ENCODE measurements around the gene TMEM181.
"Not testable (repeated sequence)": the region's sequence is repeated elsewhere in the genome, so short reads cannot be mapped to it uniquely, and the experiment has no call there.

Gene TMEM181

DNA sequence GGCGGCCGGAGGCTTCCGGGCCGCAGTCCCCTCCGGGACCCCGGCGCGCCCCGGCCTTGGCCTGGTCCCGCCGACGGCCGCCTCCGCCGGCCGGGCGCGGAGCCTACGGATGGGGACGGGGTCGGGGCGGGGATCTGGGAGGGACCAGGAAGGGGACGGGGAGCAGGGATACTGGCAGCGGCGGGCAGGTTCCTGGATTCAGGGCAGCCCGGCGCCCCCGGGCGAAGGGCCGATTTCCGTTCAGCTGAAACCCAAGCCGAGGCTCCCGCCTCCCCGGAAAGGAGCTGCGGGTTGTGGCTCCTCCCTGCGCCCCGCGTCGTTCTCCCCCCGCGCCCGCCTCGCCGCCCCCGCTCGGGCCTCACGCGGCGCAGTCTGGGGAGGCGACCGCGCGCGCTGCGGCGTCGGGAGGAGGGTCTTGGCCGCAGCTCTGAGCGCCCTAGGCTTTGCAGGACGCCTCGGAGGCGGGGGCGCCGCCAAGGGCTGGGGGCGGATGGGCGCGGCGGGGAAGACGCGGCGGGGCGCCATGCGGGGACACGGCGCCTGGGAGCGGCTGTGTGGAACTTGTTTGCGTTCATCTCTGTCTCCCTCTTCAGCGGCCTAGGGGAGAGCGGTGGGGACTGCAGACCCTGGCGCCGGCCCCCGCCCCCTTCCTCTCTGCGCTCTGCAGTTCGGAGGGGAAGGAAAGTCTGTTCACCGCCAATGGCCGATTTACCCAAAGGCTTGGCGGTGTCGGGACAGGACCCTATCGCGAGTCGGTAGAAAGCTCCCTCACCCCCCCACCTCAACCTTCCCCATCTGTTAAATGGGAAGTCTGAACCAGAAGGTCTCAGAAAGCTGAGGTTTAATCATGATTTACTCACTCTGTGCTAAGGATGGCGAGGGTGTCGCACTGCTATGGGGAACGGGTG lies 22.7 kb upstream of the TMEM181 start:
- DNase-seq (ENCODE audit: low read depth) = no peak

DNA sequence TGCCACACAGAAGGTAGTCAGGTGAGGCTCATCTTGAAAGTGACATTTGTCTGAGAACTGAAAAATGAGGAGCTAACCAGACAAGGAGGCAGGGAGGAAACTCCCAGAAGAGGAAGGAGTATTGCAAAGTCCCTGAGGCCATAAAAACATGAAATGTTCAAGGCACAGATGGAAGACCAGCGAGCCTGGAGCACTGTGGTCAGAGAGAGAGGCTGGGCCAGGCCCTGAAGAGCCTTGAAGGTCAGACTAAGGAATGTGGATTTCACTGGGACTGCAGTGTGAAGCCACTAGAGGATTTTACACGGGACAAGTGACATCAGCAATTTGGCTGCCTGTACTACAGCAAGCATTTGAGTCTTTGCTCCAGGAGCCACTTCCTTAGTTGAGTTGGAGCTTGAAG lies 21.1 kb upstream of the TMEM181 start:
- no peak for DNase-seq (ENCODE audit: low read depth)

DNA sequence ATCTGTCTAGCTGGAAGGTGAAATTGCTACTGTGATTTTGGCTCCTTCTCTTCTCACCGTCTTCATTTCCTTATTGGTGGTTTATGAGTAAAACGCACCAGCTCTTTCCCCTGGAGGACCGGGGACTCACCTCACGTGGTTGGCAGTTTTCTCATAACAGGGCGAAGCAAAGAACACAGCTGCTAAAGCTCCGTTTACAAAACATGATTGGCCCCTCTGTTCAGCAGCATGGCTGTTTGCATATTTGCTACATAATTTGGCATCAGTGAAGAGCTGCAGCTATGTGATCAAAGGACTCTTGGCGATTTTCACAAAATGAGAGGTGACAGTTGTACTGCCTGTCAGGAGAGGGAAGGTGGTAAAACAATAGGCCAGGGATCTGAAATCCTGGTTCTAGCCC lies 20.5 kb upstream of the TMEM181 start:
- no peak for DNase-seq (ENCODE audit: low read depth)

DNA sequence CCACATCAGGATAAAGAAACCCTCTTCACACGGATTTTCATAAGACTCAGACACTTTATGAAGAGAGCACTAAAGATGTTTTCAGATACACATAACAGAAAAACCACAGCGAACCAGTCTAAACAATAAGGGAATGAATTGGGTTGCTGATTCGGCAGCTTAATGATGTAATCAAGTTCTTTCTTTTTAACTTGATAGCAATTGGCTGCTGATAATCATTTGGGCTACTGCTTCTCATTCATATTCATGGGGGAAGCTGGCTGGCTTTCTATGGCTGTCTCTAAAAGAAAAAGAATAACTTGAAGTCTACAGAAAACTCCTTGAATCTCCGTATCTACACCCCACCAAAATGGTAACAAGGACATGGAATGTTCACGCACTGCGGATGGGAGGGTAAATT lies 20.0 kb upstream of the TMEM181 start:
- DNase-seq (ENCODE audit: low read depth) = no peak

DNA sequence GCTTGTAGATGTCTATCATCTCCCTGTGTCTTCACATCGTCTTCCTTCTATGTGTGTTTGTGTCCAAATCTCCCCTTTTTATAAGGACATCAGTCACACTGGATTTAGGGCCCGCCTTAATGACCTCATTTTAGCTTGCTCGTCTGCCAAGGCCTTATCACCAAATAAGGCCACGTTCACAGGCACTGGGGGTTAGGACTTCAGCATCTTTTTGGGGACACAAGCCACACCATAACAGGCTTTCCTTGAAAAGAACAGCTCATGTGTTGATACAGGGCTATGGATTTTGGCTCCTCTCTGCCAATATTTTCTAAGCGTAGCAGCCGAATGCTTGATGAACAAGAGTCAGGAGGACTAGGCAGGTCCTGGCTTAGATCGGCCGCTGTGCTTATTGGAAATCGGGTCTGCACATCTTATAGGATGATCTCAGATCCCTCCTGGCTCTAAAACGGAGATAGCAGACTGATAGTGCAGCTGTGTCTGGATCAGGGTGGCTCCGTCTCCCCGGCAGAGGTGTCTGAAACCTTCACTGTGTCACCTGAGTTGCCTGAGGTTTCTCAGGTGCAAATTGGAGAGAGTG lies 16.2 kb upstream of the TMEM181 start:
- DNase-seq (ENCODE audit: low read depth) = no peak

DNA sequence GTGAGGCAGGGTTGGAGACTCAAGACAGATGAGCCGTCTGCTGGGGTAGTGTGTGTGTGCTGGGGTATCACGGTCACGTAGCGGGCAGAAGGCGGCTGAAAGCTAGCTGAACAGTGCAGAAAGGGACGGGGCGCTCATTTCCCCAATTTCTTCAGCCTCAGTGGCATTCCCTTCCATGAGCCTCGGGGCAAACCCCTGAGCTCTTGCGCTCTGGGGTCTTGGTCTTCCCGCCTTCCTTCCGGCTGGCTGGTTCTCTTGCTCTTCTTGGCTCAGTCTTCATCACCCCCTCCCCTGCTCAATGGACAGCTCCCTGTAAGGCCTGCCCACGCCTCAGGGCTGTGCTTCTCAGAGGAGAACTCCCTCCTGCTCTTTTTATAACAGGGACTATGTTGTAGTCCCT lies 15.5 kb upstream of the TMEM181 start:
- no peak for DNase-seq (ENCODE audit: low read depth)

DNA sequence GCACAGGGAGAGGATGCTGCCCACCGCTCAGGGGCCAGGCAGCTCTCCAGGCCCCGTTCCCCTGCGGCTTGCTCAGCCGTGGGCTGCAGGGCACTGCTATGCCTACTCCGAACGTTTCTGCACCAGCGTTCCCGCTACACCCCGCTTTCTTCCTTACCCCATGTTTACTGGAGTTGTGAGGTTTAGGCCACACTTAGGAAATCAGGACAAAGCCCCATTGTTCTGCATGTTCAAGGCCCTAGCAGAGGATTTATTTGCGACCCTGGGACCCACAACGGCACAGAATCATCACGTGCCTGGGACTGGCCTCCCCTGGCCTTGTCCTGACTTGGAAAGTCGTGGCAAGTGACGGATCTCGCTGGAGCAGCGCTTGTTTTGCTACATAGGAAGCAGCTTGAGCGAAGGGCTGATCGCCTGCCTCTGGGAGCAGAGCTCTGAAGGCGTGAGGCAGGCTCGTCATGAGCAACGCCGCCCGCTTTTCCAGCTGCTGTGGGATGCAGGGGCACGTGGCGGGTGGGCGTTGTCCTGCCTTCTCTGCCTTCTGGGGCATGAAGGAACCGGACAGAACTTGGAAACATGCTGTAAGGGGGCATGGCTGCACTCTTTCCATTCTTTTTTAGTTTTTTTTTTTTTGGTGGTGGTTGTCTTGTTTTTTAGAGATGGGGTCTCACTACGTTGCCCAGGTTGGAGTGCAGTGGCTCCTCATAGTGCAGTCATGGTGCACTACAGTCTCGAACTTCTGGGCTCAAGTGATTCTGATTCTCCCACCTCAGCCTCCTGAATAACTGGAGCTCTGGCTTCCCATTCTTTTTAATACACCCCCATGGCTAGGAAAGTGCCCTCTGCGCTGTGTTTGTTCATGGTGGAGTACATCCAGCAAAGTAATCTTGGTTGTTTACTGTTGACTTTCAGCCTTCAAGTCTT lies 14.6 kb upstream of the TMEM181 start:
- no peak for DNase-seq (ENCODE audit: low read depth)

DNA sequence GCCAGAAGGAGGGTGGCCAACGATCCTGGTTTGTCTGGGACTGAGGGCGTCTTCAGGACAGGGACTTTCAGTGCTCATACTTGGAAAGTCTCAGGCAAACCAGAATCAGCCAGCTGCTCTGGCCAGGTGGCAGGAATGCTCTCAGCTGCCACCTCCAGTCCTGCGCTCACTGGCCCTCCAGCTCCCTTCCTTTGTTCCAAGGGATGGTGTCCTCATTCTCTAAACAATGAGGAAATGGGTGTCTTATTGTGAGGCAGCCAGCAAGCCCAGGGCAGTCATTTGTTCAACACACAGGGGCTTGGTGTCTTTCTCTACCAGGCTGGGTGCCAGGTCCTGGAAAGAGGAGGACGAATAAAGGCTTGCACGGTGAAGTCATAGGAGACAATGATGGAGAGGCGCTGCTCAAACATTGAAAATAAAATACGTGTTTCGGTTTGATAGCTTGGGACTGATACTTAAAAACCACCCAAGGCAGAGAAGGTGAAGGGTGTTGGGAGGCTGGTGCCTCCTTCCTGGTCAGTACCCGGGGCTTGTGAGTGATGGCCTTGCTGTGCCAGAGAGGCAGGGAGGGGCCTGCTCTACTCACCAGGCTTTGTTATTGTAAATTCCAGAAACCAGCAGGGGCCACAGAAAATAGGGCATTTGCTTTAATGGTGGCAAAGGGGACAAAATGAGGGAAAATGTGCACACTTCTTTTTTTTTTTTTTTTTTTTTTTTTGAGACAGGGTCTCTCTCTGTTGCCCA lies 11.3 kb upstream of the TMEM181 start:
- DNase-seq (ENCODE audit: low read depth) = no peak

DNA sequence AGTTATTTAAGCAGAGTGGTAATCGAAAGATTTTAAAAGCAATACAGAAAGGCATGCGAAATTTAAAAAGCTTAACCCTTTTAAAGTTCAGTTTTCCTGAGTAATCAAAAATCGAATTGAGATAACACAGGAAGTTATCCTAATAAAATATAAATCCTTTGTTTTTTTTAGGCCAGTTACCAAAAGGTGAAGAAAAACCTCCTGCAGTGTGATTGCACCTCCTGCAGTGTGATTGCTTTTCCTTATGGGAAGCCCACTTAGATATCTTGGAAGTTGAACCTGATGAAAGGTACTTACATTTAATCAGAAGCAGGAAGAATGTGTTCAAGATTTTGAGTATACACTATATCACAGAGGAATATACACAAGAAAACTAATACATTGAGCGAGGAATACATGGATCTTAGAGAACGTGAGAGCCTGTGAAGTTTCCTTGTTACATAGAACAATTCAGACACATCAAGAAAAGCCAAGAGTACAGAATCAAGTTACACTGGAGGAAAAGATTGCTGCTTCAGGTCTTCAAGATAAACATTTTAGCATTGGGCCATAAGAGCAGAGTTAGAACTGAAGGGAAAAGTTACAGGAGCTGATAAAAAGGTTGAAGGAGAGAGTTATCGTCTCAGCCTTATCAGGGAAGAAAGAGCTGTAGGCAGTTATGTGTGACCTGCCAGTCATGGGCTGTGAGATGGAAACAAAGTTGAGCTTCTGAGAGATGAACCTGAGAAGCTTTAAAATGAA lies 7.7 kb upstream of the TMEM181 start:
- DNase-seq (ENCODE audit: low read depth) = no peak

DNA sequence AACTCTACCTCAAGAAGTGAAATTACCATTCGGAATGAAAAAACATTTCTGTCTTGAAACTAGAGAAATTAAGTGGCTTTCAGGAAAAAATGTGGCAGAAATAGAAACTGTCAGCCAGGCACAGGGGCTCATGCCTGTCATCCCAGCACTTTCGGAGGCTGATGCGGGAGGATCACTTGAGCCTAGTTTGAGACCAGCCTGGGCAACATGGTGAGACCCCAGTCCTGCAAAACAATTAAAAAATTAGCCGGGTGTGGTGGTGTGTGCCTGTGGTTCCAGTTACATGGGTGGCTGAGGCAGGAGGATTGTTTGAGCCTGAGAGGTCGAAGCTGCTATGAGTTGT lies 7.1 kb upstream of the TMEM181 start:
- no peak for DNase-seq (ENCODE audit: low read depth)

DNA sequence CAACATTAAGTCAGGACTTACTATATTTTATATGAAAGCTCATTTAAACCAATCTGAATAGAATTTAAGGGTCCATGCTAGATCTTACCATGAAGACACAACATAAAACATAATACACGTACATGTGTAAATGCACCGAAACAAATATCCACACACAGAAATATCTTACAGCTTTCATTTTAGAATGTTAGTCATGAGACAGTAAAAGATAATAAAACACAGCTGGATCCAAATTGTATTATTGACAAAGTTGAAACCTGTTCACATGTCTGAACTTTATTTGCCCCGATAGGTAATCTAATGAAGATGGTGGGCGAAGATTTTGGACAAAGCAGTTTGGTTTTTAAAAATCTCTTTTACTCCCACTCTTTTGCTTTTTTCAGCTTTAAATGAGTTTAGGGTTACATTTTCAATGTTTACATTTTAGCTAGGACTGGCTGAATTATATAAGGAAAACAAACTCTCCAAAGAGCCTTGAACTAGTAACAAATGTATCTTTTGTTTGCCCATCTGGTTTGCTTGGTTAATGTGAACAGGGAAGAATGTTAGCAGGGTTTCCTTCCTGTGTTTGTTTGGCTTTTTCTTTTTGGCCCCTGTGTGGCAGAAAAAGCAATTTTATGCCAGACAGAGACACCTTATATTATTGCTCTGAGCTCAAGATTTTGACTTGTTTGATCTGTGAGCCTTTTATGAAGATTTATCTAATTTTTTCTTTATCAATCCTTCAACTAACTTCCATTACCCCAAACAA lies 5.1 kb upstream of the TMEM181 start:
- no peak for DNase-seq (ENCODE audit: low read depth)

DNA sequence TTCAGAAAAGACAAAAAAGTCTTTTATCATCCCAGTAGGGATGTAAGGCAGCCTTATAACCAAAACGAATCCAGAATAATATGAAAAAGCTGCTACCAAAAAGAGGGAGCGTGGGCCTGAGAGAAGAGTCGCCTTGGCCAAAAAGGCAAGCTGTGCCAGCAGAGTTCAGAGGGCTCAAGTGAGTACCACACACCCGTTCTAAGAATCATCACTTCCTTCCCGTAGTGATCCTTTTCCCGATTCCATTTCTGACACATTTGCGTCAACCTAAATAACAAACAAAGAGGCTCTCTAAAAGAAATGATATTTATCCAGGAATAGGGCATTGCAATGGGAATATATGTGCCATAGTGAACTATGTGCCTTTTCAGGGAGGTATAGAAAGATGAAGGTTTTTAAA lies 3.8 kb upstream of the TMEM181 start:
- DNase-seq (ENCODE audit: low read depth) = no peak

DNA sequence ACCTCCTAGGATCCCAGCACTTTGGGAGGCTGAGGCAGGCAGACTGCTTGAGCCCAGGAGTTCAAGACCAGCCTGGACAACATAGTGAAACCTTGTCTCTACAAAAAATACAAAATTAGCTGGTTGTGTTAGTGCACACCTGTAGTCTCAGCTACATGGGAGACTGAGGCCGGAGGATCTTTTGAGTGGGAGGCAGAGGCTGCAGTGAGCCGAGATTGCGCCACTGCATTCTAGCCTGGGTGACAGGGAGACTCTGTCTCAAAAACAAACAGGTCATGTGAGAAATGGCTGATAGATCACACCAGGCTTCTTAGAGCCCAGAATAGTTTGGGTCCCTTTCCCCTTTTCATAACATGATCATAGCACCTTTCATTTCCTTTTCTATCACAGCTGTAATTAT lies 2.8 kb upstream of the TMEM181 start:
- not testable (repeated sequence) for DNase-seq (ENCODE audit: low read depth)

DNA sequence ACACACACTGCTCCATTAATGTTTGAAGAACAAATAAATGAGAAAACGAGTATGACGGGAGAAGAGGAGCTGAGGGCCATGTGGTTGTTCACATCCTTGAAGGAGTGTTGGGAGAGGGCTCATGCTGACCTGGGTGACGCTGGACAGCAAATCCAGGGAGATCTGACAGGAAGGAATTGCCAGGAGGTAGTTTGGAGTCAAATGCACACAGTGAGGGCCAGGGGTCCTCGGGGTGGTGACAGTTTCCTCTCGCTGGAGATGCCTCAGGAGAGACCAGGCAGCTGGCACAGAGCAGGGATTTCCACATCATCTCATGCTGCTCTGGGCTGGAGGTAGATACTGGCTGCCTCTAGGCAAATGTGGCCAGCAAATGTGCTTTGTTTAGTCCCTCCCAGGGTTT lies 2.0 kb upstream of the TMEM181 start:
- DNase-seq (ENCODE audit: low read depth) = no peak

DNA sequence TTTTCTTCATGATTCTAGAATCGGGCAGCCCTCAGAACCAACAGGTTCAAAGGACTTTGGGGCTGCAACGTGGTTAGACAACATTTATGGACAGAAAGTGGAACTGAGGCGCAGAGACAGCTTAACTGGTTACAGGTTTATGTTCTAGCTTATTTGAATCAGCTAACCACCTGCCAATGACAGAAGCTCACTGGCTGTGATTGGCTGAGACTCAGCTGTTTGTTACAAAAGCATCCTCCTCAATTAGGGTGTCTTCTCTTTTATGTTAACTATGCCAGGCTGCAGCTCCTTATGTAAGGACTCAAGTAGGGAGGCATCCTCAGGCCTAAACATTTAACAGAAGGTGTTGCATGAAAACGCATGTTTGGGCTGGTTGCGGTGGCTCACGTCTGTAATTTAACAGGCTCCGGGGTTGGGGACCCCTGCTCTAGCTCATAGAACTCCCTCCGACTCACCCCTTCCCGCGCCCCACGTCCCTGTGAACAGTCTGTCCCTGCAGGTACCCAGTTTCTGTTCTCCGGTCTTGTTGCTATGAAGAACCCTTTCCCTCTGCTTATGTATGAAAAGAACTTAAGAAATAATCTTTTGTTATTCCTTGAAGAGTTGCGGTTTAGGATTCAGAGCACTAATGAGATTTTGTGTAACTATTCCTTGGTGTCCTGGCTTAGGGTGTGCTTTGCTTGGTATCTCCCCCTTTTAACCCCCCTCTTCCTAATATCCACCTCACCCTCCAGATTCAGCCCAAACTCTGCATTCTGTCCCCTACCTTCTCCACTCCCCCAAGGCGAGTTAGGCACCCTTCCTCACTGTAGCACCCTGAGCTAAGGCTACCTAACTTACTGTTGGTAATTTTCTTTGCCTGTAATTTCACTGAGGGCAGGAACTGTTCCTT lies 1.2 kb upstream of the TMEM181 start:
- DNase-seq (ENCODE audit: low read depth) = no peak

DNA sequence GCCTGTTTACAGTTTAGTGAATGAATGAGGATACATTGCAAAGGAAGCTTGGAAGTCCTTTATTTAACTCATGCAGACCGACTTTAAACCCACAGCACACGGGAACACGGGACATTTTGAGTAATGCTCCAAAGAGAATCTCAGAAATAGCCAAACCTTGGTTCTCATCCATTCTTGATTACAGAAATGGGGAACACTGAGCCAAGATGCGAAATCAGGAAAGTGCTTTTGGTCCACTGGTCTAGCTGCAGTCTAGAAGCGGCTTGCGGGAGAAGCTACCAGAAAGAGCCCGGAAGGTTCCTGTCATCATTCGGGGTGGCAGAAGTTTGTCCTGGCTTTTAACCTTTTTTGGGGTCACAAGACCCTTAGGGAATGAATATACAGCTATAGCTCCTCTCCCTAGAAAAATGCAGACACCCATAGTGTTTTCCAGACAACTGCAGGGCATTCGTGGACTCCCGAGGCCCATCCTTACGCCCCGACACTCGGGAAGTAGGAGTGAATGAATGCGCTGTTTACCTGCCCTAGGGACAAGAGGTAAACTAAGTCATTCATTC lies 475 bp upstream of the TMEM181 start:
- no peak for DNase-seq (ENCODE audit: low read depth)

DNA sequence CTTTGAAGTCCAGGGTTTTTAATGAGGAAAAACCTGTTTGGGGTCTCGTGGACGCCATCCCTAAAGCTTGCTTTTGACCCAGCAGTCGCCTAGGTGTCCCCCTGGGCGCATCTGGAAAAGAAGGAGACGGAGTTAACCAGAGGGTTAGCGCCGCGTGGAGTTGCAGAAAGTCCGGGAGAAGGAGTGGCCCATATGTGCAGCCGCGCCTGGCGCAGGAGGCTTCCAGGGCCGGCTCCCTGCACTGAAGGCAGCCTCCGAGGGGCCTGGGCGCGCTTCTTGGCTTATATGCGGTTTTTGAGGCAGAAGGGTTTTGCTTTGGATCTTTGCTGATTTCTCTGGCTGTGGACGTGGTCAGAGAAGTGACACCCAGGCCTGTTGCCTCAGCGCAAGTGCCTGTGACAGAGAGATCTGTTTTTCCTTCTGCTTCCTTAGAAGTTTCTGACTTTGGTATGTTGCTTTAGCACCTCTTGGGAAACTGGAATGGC lies 987 bp downstream of the TMEM181 start:
- DNase-seq (ENCODE audit: low read depth) = no peak

DNA sequence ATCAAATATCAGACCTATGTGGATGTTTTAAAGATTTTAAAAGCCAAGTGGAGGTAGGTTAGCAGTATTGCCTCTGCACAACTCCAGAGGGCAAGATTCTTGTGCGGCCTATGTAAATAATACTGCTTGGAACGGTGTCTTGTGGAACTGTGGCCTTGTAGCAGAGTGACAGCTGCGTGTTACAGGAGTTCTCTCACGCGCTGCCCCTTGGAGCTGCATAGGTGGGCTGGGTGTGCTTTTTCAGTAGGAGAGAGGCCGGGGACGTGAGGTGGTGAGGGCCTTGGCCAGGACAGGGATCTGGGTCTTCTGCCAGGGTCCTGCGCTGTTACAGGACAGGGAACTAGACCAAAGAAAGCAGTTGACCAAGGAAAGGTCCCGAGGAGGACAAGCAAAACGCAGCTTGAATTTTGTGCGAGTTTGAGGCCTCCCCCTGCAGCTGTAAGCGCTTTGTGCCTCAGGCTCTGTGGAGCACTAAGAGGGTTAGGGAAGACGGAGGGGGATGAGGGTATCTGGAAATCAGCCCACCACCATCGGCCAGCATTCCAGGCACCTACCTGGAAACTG lies 1.5 kb downstream of the TMEM181 start:
- no peak for DNase-seq (ENCODE audit: low read depth)

DNA sequence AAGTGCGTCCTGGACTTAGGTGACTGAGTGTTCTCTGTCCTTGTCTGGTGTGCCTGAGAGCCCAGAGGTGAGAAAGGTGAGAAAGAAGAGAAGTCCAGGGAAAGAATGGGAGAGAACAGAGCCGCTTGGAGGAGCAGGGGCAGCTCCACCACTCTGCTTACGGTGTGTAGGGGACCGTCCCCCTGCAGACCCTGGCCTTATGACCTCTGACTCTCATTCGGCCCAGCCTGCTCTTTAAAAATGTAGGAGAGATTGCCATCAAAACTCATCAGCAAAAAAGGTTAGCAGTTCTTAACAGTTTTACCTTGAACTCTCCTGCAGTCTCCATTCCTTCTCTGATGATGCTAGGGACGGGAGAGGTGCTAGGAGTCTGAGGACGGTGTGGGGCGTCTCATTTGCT lies 2.0 kb downstream of the TMEM181 start:
- no peak for DNase-seq (ENCODE audit: low read depth)

All from T-helper 22 cell (primary cell).